ENCODE measurements around the gene TSHR. TPM values are rescaled to one million over a fixed set of nuclear protein-coding genes. Genes with fewer than 3 reads are reported as not detected.

TSHR gene
- total RNA-seq, 1 donor from 2014 or later = not detected

GRCh38 chr14:80956102-80956501 is 681 bp downstream of the TSHR start:
- TF ChIP-seq, protein P1, sequence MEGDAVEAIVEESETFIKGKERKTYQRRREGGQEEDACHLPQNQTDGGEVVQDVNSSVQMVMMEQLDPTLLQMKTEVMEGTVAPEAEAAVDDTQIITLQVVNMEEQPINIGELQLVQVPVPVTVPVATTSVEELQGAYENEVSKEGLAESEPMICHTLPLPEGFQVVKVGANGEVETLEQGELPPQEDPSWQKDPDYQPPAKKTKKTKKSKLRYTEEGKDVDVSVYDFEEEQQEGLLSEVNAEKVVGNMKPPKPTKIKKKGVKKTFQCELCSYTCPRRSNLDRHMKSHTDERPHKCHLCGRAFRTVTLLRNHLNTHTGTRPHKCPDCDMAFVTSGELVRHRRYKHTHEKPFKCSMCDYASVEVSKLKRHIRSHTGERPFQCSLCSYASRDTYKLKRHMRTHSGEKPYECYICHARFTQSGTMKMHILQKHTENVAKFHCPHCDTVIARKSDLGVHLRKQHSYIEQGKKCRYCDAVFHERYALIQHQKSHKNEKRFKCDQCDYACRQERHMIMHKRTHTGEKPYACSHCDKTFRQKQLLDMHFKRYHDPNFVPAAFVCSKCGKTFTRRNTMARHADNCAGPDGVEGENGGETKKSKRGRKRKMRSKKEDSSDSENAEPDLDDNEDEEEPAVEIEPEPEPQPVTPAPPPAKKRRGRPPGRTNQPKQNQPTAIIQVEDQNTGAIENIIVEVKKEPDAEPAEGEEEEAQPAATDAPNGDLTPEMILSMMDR (IDR thresholded peaks at IDR 0.05; ENCODE audit: unreplicated experiment) = no peak
- H3K27ac Mint-ChIP-seq (ENCODE audit: unreplicated experiment) = no peak overlapping the region
- no peak for DNase-seq (ENCODE audit: low spot score)
- H3K4me1 Mint-ChIP-seq (ENCODE audit: unreplicated experiment) = peaks cover 16% of the 10 kb centered on the region
- peaks cover 1% of the 10 kb centered on the region for H3K27me3 Mint-ChIP-seq (ENCODE audit: unreplicated experiment)
- no peaks in the 10 kb centered on the region for H3K9me3 Mint-ChIP-seq (ENCODE audit: unreplicated experiment)
- no peak overlapping the region for H3K4me3 Mint-ChIP-seq (ENCODE audit: unreplicated experiment)
- no peaks in the 10 kb centered on the region for H3K36me3 Mint-ChIP-seq (ENCODE audit: low read depth, unreplicated experiment)

GRCh38 chr14:80956922-80957321 is 1.5 kb downstream of the TSHR start:
- Mint-ChIP-seq H3K36me3 (ENCODE audit: low read depth, unreplicated experiment) (no peaks in the 10 kb centered on the region), H3K27ac (ENCODE audit: unreplicated experiment) (no peak overlapping the region), H3K27me3 (ENCODE audit: unreplicated experiment) (peaks cover 1% of the 10 kb centered on the region), H3K4me1 (ENCODE audit: unreplicated experiment) (peaks cover 16% of the 10 kb centered on the region), H3K4me3 (ENCODE audit: unreplicated experiment) (no peak overlapping the region), H3K9me3 (ENCODE audit: unreplicated experiment) (no peaks in the 10 kb centered on the region)
- TF ChIP-seq, protein P1 (IDR thresholded peaks at IDR 0.05; ENCODE audit: unreplicated experiment) = no peak
- no peak for DNase-seq (ENCODE audit: low spot score)

- peaks cover 1% of the 10 kb centered on the region for H3K27me3 Mint-ChIP-seq (ENCODE audit: unreplicated experiment)
- no peak for DNase-seq (ENCODE audit: low spot score)
- TF ChIP-seq, protein P1 (IDR thresholded peaks at IDR 0.05; ENCODE audit: unreplicated experiment) = no peak
- peaks cover 16% of the 10 kb centered on the region for H3K4me1 Mint-ChIP-seq (ENCODE audit: unreplicated experiment)
- no peak overlapping the region for H3K27ac Mint-ChIP-seq (ENCODE audit: unreplicated experiment)
- no peaks in the 10 kb centered on the region for H3K9me3 Mint-ChIP-seq (ENCODE audit: unreplicated experiment)
- no peaks in the 10 kb centered on the region for H3K36me3 Mint-ChIP-seq (ENCODE audit: low read depth, unreplicated experiment)
- no peak overlapping the region for H3K4me3 Mint-ChIP-seq (ENCODE audit: unreplicated experiment)
Observed at GRCh38 chr14:80957613-80958012, 2.2 kb downstream of the TSHR start.

- H3K4me1 Mint-ChIP-seq (ENCODE audit: unreplicated experiment) = peaks cover 16% of the 10 kb centered on the region
- no peak overlapping the region for H3K27ac Mint-ChIP-seq (ENCODE audit: unreplicated experiment)
- H3K36me3 Mint-ChIP-seq (ENCODE audit: low read depth, unreplicated experiment) = no peaks in the 10 kb centered on the region
- no peak for DNase-seq (ENCODE audit: low spot score)
- TF ChIP-seq, protein P1 (IDR thresholded peaks at IDR 0.05; ENCODE audit: unreplicated experiment) = no peak
- no peaks in the 10 kb centered on the region for H3K9me3 Mint-ChIP-seq (ENCODE audit: unreplicated experiment)
- H3K27me3 Mint-ChIP-seq (ENCODE audit: unreplicated experiment) = peaks cover 1% of the 10 kb centered on the region
- no peak overlapping the region for H3K4me3 Mint-ChIP-seq (ENCODE audit: unreplicated experiment)
Observed at GRCh38 chr14:80958226-80958625, 2.8 kb downstream of the TSHR start.

GRCh38 chr14:80958939-80959338 is 3.5 kb downstream of the TSHR start:
- Mint-ChIP-seq H3K4me1 (ENCODE audit: unreplicated experiment) (peaks cover 16% of the 10 kb centered on the region), H3K27me3 (ENCODE audit: unreplicated experiment) (peaks cover 1% of the 10 kb centered on the region), H3K36me3 (ENCODE audit: low read depth, unreplicated experiment) (no peaks in the 10 kb centered on the region), H3K9me3 (ENCODE audit: unreplicated experiment) (no peaks in the 10 kb centered on the region), H3K4me3 (ENCODE audit: unreplicated experiment) (no peak overlapping the region), H3K27ac (ENCODE audit: unreplicated experiment) (no peak overlapping the region)
- TF ChIP-seq, protein P1 (IDR thresholded peaks at IDR 0.05; ENCODE audit: unreplicated experiment) = no peak
- no peak for DNase-seq (ENCODE audit: low spot score)
